ENCODE data around the gene SATB2.

GRCh38 chr2:199459286-199460100, 1.8 kb upstream of the SATB2 start:
- TF ChIP-seq CTCF (conservative IDR thresholded peaks at IDR 0.05 in 1 of 2, IDR thresholded peaks at IDR 0.05 in 1 of 2; ENCODE audit: low read depth in 1 of 2, low read length in 2 of 2), result no peak
- TF ChIP-seq EZH2 (IDR thresholded peaks at IDR 0.05; ENCODE audit: low read length, missing control alignments), result no peak

All from fibroblast of lung (primary cell).